ENCODE results near the gene PTPRO.

Gene PTPRO

DNA sequence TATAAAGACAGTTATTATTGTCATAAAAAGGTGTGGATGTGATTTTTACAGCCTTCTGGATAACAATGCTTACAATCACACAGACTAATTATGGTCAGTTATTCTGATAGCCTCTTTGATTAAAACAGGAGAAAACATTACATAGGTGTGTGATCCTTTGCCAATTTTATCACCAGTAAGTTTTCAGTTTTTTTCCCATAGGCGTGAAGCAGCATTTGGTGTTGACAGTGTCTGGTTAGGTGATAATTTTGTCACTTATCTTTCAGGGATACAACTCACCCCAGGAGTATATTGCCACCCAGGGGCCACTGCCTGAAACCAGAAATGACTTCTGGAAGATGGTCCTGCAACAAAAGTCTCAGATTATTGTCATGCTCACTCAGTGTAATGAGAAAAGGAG is 258.1 kb downstream of the PTPRO start:
- no peak overlapping the region for H3K27ac ChIP-seq
- H3K4me3 ChIP-seq: no peak overlapping the region
- intact Hi-C loops (cut with DNase I; ENCODE audit: low total_unique reads): loop anchor here (5.0 kb wide), 1 partner anchor 48 kb away; no protein-coding TSS in a partner anchor
- H3K4me1 ChIP-seq: peaks cover 0 to 4% (median 0%) of the 10 kb centered on the region in 4 donors
- H3K27me3 ChIP-seq: no peaks in the 10 kb centered on the region
- no peaks in the 10 kb centered on the region for H3K9me3 ChIP-seq
- no peaks in the 10 kb centered on the region for H3K36me3 ChIP-seq
- no peak for TF ChIP-seq CTCF (IDR thresholded peaks at IDR 0.05)
- DNase-seq: no peak

DNA sequence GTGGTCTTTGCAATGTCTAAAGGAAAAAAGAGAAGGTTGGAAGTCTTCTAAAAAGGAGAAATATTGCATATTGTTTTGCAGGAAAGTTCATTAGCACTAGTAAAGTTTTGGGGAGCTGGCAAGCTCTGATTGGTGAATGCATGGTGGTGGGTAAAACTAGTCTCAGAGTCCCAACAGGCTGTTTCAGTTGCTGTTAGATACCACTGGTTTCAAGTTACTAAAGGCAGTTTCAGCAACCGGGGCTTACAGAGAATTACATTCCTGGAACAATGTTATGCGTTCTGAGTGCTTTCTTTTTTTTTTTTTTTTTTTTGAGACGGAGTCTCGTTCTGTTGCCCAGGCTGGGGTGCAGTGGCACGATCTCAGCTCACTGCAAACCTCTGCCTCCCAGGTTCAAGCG is 258.7 kb downstream of the PTPRO start:
- TF ChIP-seq CTCF (IDR thresholded peaks at IDR 0.05): no peak
- H3K4me3 ChIP-seq: no peak overlapping the region
- H3K27me3 ChIP-seq: no peaks in the 10 kb centered on the region
- intact Hi-C loops (cut with DNase I; ENCODE audit: low total_unique reads): loop anchor here (5.0 kb wide), 1 partner anchor 49 kb away; no protein-coding TSS in a partner anchor
- no peak overlapping the region for H3K27ac ChIP-seq
- DNase-seq: no peak
- H3K4me1 ChIP-seq: peaks cover 0 to 4% (median 0%) of the 10 kb centered on the region in 4 donors
- H3K9me3 ChIP-seq: no peaks in the 10 kb centered on the region
- no peaks in the 10 kb centered on the region for H3K36me3 ChIP-seq

- Histone ChIP-seq H3K4me3 (no peak overlapping the region), H3K4me1 (peaks cover 0 to 4% (median 0%) of the 10 kb centered on the region in 4 donors), H3K27me3 (no peaks in the 10 kb centered on the region), H3K9me3 (no peaks in the 10 kb centered on the region), H3K36me3 (no peaks in the 10 kb centered on the region), H3K27ac (no peak overlapping the region)
- TF ChIP-seq CTCF (IDR thresholded peaks at IDR 0.05): no peak
- intact Hi-C loops (cut with DNase I; ENCODE audit: low total_unique reads): loop anchor here (2.0 to 5.0 kb wide), 2 partner anchors 52 to 305 kb away; no protein-coding TSS in a partner anchor
- no peak for DNase-seq
Observed at GRCh38 chr12:15583804-15584203, 261.5 kb downstream of the PTPRO start.

GRCh38 chr12:15584366-15585041 is 262.2 kb downstream of the PTPRO start:
- Histone ChIP-seq H3K27me3 (no peaks in the 10 kb centered on the region), H3K36me3 (no peaks in the 10 kb centered on the region), H3K4me1 (peaks cover 0 to 4% (median 0%) of the 10 kb centered on the region in 4 donors), H3K27ac (no peak overlapping the region), H3K4me3 (no peak overlapping the region), H3K9me3 (no peaks in the 10 kb centered on the region)
- peak; percentile 77 to 78 for TF ChIP-seq CTCF (IDR thresholded peaks at IDR 0.05)
- intact Hi-C loops (cut with DNase I; ENCODE audit: low total_unique reads): loop anchor here (2.0 to 5.0 kb wide), 2 partner anchors 52 to 306 kb away; no protein-coding TSS in a partner anchor
- no peak for DNase-seq

GRCh38 chr12:15589328-15590032 is 267.2 kb downstream of the PTPRO start:
- Histone ChIP-seq H3K27ac (peak overlapping the region; percentile 51 to 57), H3K4me1 (peaks cover 0 to 8% (median 0%) of the 10 kb centered on the region in 4 donors), H3K4me3 (peak overlapping the region in 1 of 2 donors; percentile 38), H3K27me3 (no peaks in the 10 kb centered on the region), H3K9me3 (no peaks in the 10 kb centered on the region), H3K36me3 (no peaks in the 10 kb centered on the region)
- TF ChIP-seq CTCF (IDR thresholded peaks at IDR 0.05): no peak
- intact Hi-C loops (cut with DNase I; ENCODE audit: low total_unique reads): loop anchor here (2.0 to 10.0 kb wide), 2 partner anchors 195 to 267 kb away; partner anchors contain the start of gene EPS8
- DNase-seq: no peak
